HEK293 (cell line): ENCODE measurements around the gene EEFSEC.

Source experiments
- CTCF ChIA-PET: fragments of 350-600 bp; formaldehyde crosslinking; extraction: SDS; loops from one replicate; lab custom pipeline; 2021; ENCODE audit warnings: antibody characterized with exemption; lab: Yijun Ruan, JAX
- POLR2A ChIA-PET: fragments of 300-600 bp; formaldehyde crosslinking; extraction: SDS; loops from one replicate; lab custom pipeline; 2020; ENCODE audit warnings: antibody characterized with exemption, inconsistent platforms; lab: Yijun Ruan, JAX
- H3K27ac ChIP-seq: fragments of 200-500 bp; sonication (Bioruptor generic); 2 replicates; pipeline ENCODE4 v1.5.1; 2014; ENCODE audit warnings: low read depth, low read length, control low read depth, inconsistent platforms; ENCODE audit errors: extremely low read depth
- H3K36me3 ChIP-seq, 2 experiments: fragments of 200-500 bp in 1 of 2; sonication (Bioruptor generic) in 1 of 2; 1 replicate in 1 of 2; 2 replicates in 1 of 2; pipeline ENCODE4 v1.5.1; 2014 to 2017; ENCODE audit warnings: inconsistent platforms in 2 of 2, low read length in 2 of 2; ENCODE audit not compliant: control insufficient read depth in 2 of 2, insufficient read depth in 1 of 2
- H3K4me1 ChIP-seq: fragments of 200-500 bp; sonication (Bioruptor generic); 2 replicates; pipeline ENCODE4 v1.5.1; 2014; ENCODE audit warnings: mild to moderate bottlenecking, low read length, inconsistent platforms; ENCODE audit not compliant: control insufficient read depth, insufficient read depth
- H3K4me3 ChIP-seq: 2 replicates; pipeline ENCODE4 v1.5.1; 2011; ENCODE audit warnings: low read depth, mild to moderate bottlenecking, control low read depth, low read length, moderate library complexity
- H3K9me3 ChIP-seq: fragments of 200-500 bp; sonication (Bioruptor generic); 2 replicates; pipeline ENCODE4 v1.5.1; 2014; ENCODE audit warnings: low read depth, low read length, inconsistent platforms; ENCODE audit not compliant: control insufficient read depth, insufficient read depth
- GLI2 ChIP-seq: fragments of 450-650 bp; formaldehyde crosslinking; IDR thresholded peaks from 2 replicates; pipeline ENCODE4; 2017; ENCODE audit warnings: missing biosample characterization, missing genetic modification characterization, low read depth, borderline replicate concordance
- KLF17 ChIP-seq: fragments of 450-650 bp; formaldehyde crosslinking; IDR thresholded peaks from 2 replicates; pipeline ENCODE4 v1.5.1; 2016; ENCODE audit warnings: missing biosample characterization, missing genetic modification characterization
- KLF8 ChIP-seq: fragments of 450-650 bp; formaldehyde crosslinking; IDR thresholded peaks from 2 replicates; pipeline ENCODE4 v1.5.1; 2016; ENCODE audit warnings: missing biosample characterization, missing genetic modification characterization
- OSR2 ChIP-seq: fragments of 450-650 bp; formaldehyde crosslinking; IDR thresholded peaks from 2 replicates; pipeline ENCODE4 v1.5.1; 2016; ENCODE audit warnings: missing biosample characterization, missing genetic modification characterization
- ZBTB1 ChIP-seq: fragments of 450-650 bp; formaldehyde crosslinking; IDR thresholded peaks from 2 replicates; pipeline ENCODE4 v1.5.1; 2016; ENCODE audit warnings: missing biosample characterization, missing genetic modification characterization
- ZEB2 ChIP-seq: fragments of 450-650 bp; formaldehyde crosslinking; IDR thresholded peaks from 2 replicates; pipeline ENCODE4 v1.5.1; 2016; ENCODE audit warnings: missing biosample characterization, missing genetic modification characterization
- ZFP37 ChIP-seq: fragments of 450-650 bp; formaldehyde crosslinking; IDR thresholded peaks from 2 replicates; pipeline ENCODE4 v1.5.1; 2016; ENCODE audit warnings: missing biosample characterization, missing genetic modification characterization
- ZNF132 ChIP-seq: fragments of 450-650 bp; formaldehyde crosslinking; IDR thresholded peaks from 2 replicates; pipeline ENCODE4 v1.5.1; 2017; ENCODE audit warnings: missing biosample characterization, missing genetic modification characterization, borderline replicate concordance
- ZNF148 ChIP-seq: fragments of 450-650 bp; formaldehyde crosslinking; IDR thresholded peaks from 2 replicates; pipeline ENCODE4 v1.5.0; 2017; ENCODE audit warnings: missing biosample characterization, missing genetic modification characterization, borderline replicate concordance
- ZNF214 ChIP-seq: fragments of 450-650 bp; formaldehyde crosslinking; IDR thresholded peaks from 2 replicates; pipeline ENCODE4 v1.5.1; 2017; ENCODE audit warnings: missing biosample characterization, mild to moderate bottlenecking, missing genetic modification characterization, borderline replicate concordance
- ZNF23 ChIP-seq: fragments of 450-650 bp; formaldehyde crosslinking; IDR thresholded peaks from 2 replicates; pipeline ENCODE4 v1.5.1; 2016; ENCODE audit warnings: missing biosample characterization, missing genetic modification characterization, borderline replicate concordance
- ZNF548 ChIP-seq: fragments of 450-650 bp; formaldehyde crosslinking; IDR thresholded peaks from 2 replicates; pipeline ENCODE4 v1.5.1; 2016; ENCODE audit warnings: missing biosample characterization, missing genetic modification characterization
- ZNF555 ChIP-seq: fragments of 450-650 bp; formaldehyde crosslinking; conservative IDR thresholded peaks from 2 replicates; pipeline ENCODE4 v1.5.1; 2017; ENCODE audit warnings: missing biosample characterization, mild to moderate bottlenecking, missing genetic modification characterization, inconsistent platforms
- ZNF560 ChIP-seq: fragments of 450-650 bp; formaldehyde crosslinking; IDR thresholded peaks from 2 replicates; pipeline ENCODE4 v1.5.1; 2017; ENCODE audit warnings: missing biosample characterization, missing genetic modification characterization, borderline replicate concordance
- ZNF585B ChIP-seq: fragments of 450-650 bp; formaldehyde crosslinking; IDR thresholded peaks from 2 replicates; pipeline ENCODE4 v1.5.1; 2016; ENCODE audit warnings: missing biosample characterization, missing genetic modification characterization
- ZNF645 ChIP-seq: fragments of 450-650 bp; formaldehyde crosslinking; IDR thresholded peaks from 2 replicates; pipeline ENCODE4; 2016; ENCODE audit warnings: missing biosample characterization, missing genetic modification characterization
- ZNF76 ChIP-seq: fragments of 450-650 bp; formaldehyde crosslinking; IDR thresholded peaks from 2 replicates; pipeline ENCODE4; 2016; ENCODE audit warnings: low read depth, missing biosample characterization, missing genetic modification characterization, borderline replicate concordance

EEFSEC gene

GRCh38 chr3:128176276-128176833 is 23.1 kb downstream of the EEFSEC start (continued):
- no peak for TF ChIP-seq ZNF555

GRCh38 chr3:128177865-128178264 is 24.6 kb downstream of the EEFSEC start:
- Histone ChIP-seq H3K36me3 (no peaks in the 10 kb centered on the region), H3K9me3 (no peaks in the 10 kb centered on the region), H3K4me1 (no peaks in the 10 kb centered on the region), H3K27ac (no peak overlapping the region), H3K4me3 (no peak overlapping the region)
- ChIA-PET POLR2A (no interaction called here), CTCF (interaction anchor here (0.6 kb wide), 1 partner anchor 10 kb away, joined by 3 read pairs; no protein-coding TSS in a partner anchor)
- TF ChIP-seq ZNF148 (tag by site-specific recombination) (no peak), ZNF645 (tag by site-specific recombination) (no peak), ZNF76 (tag by site-specific recombination) (no peak)

- Histone ChIP-seq H3K4me3 (no peak overlapping the region), H3K27ac (no peak overlapping the region), H3K36me3 (no peaks in the 10 kb centered on the region), H3K9me3 (no peaks in the 10 kb centered on the region), H3K4me1 (no peaks in the 10 kb centered on the region)
- CTCF ChIA-PET: interaction anchor here (0.6 to 0.7 kb wide), 2 partner anchors 433 to 773 kb away, joined by 3 read pairs; no protein-coding TSS in a partner anchor
- POLR2A ChIA-PET: no interaction called here
- TF ChIP-seq ZNF132 (tag by site-specific recombination) (no peak), ZNF214 (tag by site-specific recombination) (no peak), ZNF585B (tag by site-specific recombination) (no peak), OSR2 (tag by site-specific recombination) (no peak), ZEB2 (tag by site-specific recombination) (no peak), KLF8 (tag by site-specific recombination) (no peak), GLI2 (tag by site-specific recombination) (no peak), ZFP37 (tag by site-specific recombination) (no peak), ZNF23 (no peak), ZNF560 (no peak), KLF17 (tag by site-specific recombination) (no peak), ZBTB1 (no peak), ZNF548 (tag by site-specific recombination) (no peak)
These were observed 25.7 kb downstream of the EEFSEC start for GRCh38 chr3:128178782-128179483.
